Measurements from ENCODE around the gene DLL1. TPM values are rescaled to one million over a fixed set of nuclear protein-coding genes. Genes with fewer than 3 reads are reported as not detected.

DLL1 gene
- total and polyA plus RNA-seq, 9 of the 15 experiments (the other 6 are each of a cell fraction or from before 2014, with no cell fraction given) = not detected

DNA sequence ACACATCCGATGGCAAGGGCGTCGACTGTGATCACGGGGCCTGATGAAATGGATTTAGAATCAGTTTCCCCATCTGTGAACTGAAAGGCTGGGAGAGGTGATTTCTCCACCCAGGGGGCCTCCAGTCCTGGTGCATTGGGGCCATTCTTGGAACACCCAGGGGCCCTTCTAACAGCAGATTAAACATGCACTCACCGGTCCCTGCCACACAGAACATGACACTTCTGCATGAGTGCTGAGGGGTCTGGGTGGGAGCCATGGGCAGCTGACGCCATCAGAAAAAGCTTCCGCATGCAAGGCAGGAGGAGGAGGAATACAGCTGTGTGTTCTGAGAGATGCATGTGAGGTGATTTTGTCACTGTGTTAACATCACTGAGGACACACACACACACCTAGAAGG lies 26.8 kb downstream of the DLL1 start (continued):
- TF ChIP-seq, protein P1, sequence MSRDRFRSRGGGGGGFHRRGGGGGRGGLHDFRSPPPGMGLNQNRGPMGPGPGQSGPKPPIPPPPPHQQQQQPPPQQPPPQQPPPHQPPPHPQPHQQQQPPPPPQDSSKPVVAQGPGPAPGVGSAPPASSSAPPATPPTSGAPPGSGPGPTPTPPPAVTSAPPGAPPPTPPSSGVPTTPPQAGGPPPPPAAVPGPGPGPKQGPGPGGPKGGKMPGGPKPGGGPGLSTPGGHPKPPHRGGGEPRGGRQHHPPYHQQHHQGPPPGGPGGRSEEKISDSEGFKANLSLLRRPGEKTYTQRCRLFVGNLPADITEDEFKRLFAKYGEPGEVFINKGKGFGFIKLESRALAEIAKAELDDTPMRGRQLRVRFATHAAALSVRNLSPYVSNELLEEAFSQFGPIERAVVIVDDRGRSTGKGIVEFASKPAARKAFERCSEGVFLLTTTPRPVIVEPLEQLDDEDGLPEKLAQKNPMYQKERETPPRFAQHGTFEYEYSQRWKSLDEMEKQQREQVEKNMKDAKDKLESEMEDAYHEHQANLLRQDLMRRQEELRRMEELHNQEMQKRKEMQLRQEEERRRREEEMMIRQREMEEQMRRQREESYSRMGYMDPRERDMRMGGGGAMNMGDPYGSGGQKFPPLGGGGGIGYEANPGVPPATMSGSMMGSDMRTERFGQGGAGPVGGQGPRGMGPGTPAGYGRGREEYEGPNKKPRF (IDR thresholded peaks at IDR 0.05; ENCODE audit: low read depth, low read length) = no peak

DNA sequence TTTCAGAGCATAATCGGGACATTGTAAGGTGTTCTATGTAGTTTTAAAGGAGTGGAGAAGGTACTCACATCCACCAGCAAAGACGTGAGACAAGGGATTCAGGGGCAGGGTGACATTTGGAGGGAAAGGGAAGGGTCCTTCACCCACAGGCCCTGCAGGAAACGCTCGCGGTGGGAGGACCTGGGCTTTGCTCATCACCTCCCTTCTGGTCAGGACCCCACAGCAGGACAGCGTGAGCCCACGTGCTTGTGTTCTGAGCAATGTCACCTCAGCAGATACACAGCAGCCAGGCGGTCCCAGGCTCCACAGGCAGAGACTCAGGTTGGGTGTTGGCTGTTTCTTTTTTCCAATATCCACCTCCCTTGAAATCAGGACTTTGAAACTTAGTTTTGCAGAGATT lies 27.5 kb downstream of the DLL1 start:
- H3K36me3 ChIP-seq (ENCODE audit: control insufficient read depth, insufficient read depth, low read length) = no peaks in the 10 kb centered on the region
- peaks cover 0 to 7% of the 10 kb centered on the region in 2 experiments; a peak in 2 of 5 replicates for H3K4me1 ChIP-seq (replicated peaks in 1 of 2; ENCODE audit: control insufficient read depth in 2 of 2, insufficient read depth in 2 of 2, low read length in 2 of 2)
- no peak overlapping the region for H3K4me3 ChIP-seq
- H3K79me2 ChIP-seq (ENCODE audit: control insufficient read depth, insufficient read depth, low read length) = no peaks in the 10 kb centered on the region
- 1% methylated on average over 8 of the region's 8 CpGs for WGBS (ENCODE audit: insufficient coverage, low coverage, missing lambda C conversion rate)
- H3K27ac ChIP-seq (ENCODE audit: extremely low read depth, low read depth, low read length) = no peak overlapping the region
- ChIA-PET POLR2A (no interaction called here), CTCF (ENCODE audit: low intra/inter-chr PET ratio) (no interaction called here)
- peaks cover 49 to 82% of the 10 kb centered on the region in 2 experiments for H3K27me3 ChIP-seq (ENCODE audit: control insufficient read depth in 2 of 2, insufficient read depth in 2 of 2, low read length in 2 of 2)
- no peak for ATAC-seq
- in situ Hi-C loops (cut with MboI) = no loop called here
- no peak overlapping the region for H3K4me2 ChIP-seq (ENCODE audit: insufficient read depth, low read length)
- H4K20me1 ChIP-seq (replicated peaks; ENCODE audit: control insufficient read depth, insufficient read depth, low read length) = no peaks in the 10 kb centered on the region; the same call in none of the 2 replicates
- FAIRE-seq = no peak
- H3K9ac ChIP-seq (ENCODE audit: insufficient read depth in 1 of 2, low read depth in 2 of 2, low read length in 2 of 2) = no peak overlapping the region
- no peaks in the 10 kb centered on the region for H3K9me1 ChIP-seq (ENCODE audit: control insufficient read depth, insufficient read depth, low read length)
- no peak overlapping the region for H2AFZ ChIP-seq (ENCODE audit: low read depth, low read length)
- H3K9me3 ChIP-seq (replicated peaks; ENCODE audit: control insufficient read depth, insufficient read depth, low read depth, low read length) = no peaks in the 10 kb centered on the region
- no TSS peak for BruUV-seq (replicated peaks)
- intact Hi-C loops (cut with micrococcal nuclease) = no loop called here
- DNase-seq (ENCODE audit: extremely low read depth in 1 of 4, low spot score in 3 of 4) = no peak
- TF ChIP-seq CBX2 (IDR thresholded peaks at IDR 0.05; ENCODE audit: insufficient read depth, low read length, poor library complexity, severe bottlenecking) = no peak
- TF ChIP-seq, protein P2, sequence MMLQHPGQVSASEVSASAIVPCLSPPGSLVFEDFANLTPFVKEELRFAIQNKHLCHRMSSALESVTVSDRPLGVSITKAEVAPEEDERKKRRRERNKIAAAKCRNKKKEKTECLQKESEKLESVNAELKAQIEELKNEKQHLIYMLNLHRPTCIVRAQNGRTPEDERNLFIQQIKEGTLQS (IDR thresholded peaks at IDR 0.05) = no peak
- TF ChIP-seq, protein P2 (CRISPR knock-in tag; conservative IDR thresholded peaks at IDR 0.05) = no peak
- TF ChIP-seq CREM (IDR thresholded peaks at IDR 0.05; ENCODE audit: low read depth) = no peak
- TF ChIP-seq, protein P3, sequence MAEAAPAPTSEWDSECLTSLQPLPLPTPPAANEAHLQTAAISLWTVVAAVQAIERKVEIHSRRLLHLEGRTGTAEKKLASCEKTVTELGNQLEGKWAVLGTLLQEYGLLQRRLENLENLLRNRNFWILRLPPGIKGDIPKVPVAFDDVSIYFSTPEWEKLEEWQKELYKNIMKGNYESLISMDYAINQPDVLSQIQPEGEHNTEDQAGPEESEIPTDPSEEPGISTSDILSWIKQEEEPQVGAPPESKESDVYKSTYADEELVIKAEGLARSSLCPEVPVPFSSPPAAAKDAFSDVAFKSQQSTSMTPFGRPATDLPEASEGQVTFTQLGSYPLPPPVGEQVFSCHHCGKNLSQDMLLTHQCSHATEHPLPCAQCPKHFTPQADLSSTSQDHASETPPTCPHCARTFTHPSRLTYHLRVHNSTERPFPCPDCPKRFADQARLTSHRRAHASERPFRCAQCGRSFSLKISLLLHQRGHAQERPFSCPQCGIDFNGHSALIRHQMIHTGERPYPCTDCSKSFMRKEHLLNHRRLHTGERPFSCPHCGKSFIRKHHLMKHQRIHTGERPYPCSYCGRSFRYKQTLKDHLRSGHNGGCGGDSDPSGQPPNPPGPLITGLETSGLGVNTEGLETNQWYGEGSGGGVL (CRISPR knock-in tag; IDR thresholded peaks at IDR 0.05) = no peak
- TF ChIP-seq DMBX1 (CRISPR knock-in tag; IDR thresholded peaks at IDR 0.05; ENCODE audit: borderline replicate concordance) = no peak
- no peak for TF ChIP-seq KAT2B (IDR thresholded peaks at IDR 0.05; ENCODE audit: low read depth, low read length)
